Suppressor macrophage (primary cell): ENCODE results near the gene KRT23.

ENCODE experiments used
- DNase-seq, 4 experiments: peaks; one replicate each; pipeline ENCODE4 v3.0.0-alpha.2; 2020 to 2022

The KRT23 gene

GRCh38 chr17:40909351-40909750 lies 28.1 kb downstream of the KRT23 start:
- peak; percentile 84 to 94 (median 89) for DNase-seq

- DNase-seq, result no peak
These were observed 30.8 kb downstream of the KRT23 start for GRCh38 chr17:40906613-40907012.

GRCh38 chr17:40905370-40905769 lies 32.1 kb downstream of the KRT23 start:
- DNase-seq, result no peak

- peak; percentile 25 to 69 (median 62) for DNase-seq
These were observed 34.2 kb downstream of the KRT23 start for GRCh38 chr17:40903129-40903847.

GRCh38 chr17:40902498-40902897 lies 34.9 kb downstream of the KRT23 start:
- DNase-seq, result no peak

GRCh38 chr17:40901981-40902474 lies 35.4 kb downstream of the KRT23 start:
- no peak for DNase-seq

GRCh38 chr17:40900809-40901356 lies 36.6 kb downstream of the KRT23 start:
- DNase-seq, result no peak

GRCh38 chr17:40896916-40897455 lies 40.5 kb downstream of the KRT23 start:
- DNase-seq, result no peak

GRCh38 chr17:40895106-40895730 lies 42.2 kb downstream of the KRT23 start:
- peak in 2 of 4 experiments; percentile 21 to 40 for DNase-seq

- no peak for DNase-seq
These were observed 49.2 kb downstream of the KRT23 start for GRCh38 chr17:40888196-40888720.

- no peak for DNase-seq
These were observed 51.4 kb downstream of the KRT23 start for GRCh38 chr17:40886090-40886489.

GRCh38 chr17:40884708-40885512 lies 52.5 kb downstream of the KRT23 start, which contains the start of gene KRT20:
TSS of gene KRT20 (minus strand) at chr17:40885242. CDS start at chr17:40885185, 57 bp downstream.
- no peak for DNase-seq

GRCh38 chr17:40883626-40884334 lies 53.7 kb downstream of the KRT23 start:
- no peak for DNase-seq

- DNase-seq, result no peak
These were observed 54.4 kb downstream of the KRT23 start for GRCh38 chr17:40883031-40883430.

- no peak for DNase-seq
These were observed 58.4 kb downstream of the KRT23 start for GRCh38 chr17:40879026-40879425.

- DNase-seq, result no peak
These were observed 59.4 kb downstream of the KRT23 start for GRCh38 chr17:40878044-40878443.

GRCh38 chr17:40873801-40874200 lies 63.6 kb downstream of the KRT23 start:
- no peak for DNase-seq

GRCh38 chr17:40873255-40873654 lies 64.2 kb downstream of the KRT23 start:
- no peak for DNase-seq
